Right lobe of liver (tissue), 4 donors: Measurements from ENCODE around the gene TUBGCP2.

Source experiments
- POLR2A ChIP-seq: fragments of 450-650 bp; IDR thresholded peaks from one replicate; pipeline ENCODE4 v1.6.1; 2017; ENCODE audit warnings: antibody characterized with exemption, mild to moderate bottlenecking
- TF ChIP-seq, protein P1 (sequence below), 4 donors: fragments of 200-600 bp in 3 of 4; fragments of 450-650 bp in 1 of 4; IDR thresholded peaks; one replicate each; pipeline versions ENCODE4 v1.5.1 to v1.8.0; 2016 to 2022; ENCODE audit warnings: antibody characterized with exemption in 4 of 4, mild to moderate bottlenecking in 2 of 4
- donor health status: DM: no; HTN: no; CAD: no.
- donor health status: DM: no; HTN: no; CAD: no.
- donor health status: DM: no; HTN: yes; CAD: no.

DNA sequence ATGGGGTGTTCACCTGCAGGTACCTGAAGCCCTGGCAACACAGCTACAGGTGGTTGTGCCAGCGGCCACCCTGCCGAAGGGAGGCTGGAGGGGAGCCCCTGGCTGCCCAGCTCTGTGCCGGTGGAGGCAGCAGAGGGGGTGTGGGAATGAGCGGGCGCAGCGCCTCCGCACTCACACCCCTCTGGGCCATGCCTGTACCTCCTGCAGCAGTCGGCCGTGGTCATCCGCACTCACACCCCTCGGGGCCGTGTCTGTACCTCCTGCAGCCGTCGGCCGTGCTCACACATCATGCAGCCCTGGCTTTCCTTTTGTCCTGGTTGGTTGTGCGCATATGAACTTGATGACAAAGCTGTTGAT is 1.7 kb upstream of the TUBGCP2 start:
- no peak for TF ChIP-seq POLR2A
- TF ChIP-seq, protein P1, sequence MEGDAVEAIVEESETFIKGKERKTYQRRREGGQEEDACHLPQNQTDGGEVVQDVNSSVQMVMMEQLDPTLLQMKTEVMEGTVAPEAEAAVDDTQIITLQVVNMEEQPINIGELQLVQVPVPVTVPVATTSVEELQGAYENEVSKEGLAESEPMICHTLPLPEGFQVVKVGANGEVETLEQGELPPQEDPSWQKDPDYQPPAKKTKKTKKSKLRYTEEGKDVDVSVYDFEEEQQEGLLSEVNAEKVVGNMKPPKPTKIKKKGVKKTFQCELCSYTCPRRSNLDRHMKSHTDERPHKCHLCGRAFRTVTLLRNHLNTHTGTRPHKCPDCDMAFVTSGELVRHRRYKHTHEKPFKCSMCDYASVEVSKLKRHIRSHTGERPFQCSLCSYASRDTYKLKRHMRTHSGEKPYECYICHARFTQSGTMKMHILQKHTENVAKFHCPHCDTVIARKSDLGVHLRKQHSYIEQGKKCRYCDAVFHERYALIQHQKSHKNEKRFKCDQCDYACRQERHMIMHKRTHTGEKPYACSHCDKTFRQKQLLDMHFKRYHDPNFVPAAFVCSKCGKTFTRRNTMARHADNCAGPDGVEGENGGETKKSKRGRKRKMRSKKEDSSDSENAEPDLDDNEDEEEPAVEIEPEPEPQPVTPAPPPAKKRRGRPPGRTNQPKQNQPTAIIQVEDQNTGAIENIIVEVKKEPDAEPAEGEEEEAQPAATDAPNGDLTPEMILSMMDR (IDR thresholded peaks at IDR 0.05) = no peak
